GM13976 (cell line): Measurements from ENCODE around the gene SYNE2.

ENCODE experiments used
- DNase-seq: peaks from one replicate; pipeline ENCODE4 v3.0.0; 2012; ENCODE audit warnings: low spot score
- CTCF ChIP-seq: IDR thresholded peaks from 2 replicates; pipeline ENCODE4 v1.5.1; 2012; ENCODE audit warnings: borderline replicate concordance, mild to moderate bottlenecking; ENCODE audit not compliant: insufficient read depth; ENCODE audit errors: extremely low read depth, missing control alignments, control extremely low read depth
- in situ Hi-C: fragments of 300-500 bp; cut with MboI; formaldehyde crosslinking; loops from one replicate; pipeline ENCODE4 v1.12.0; 2022; ENCODE audit warnings: low sequenced_read_pairs, mixed read lengths, inconsistent platforms; ENCODE audit not compliant: unreplicated experiment

Gene SYNE2

GRCh38 chr14:63891148-63891975, 38.6 kb downstream of the SYNE2 start:
- TF ChIP-seq CTCF, result no peak
- no peak for DNase-seq
- in situ Hi-C loops, result no loop called here

GRCh38 chr14:63892265-63892664, 39.5 kb downstream of the SYNE2 start:
- in situ Hi-C loops, result no loop called here
- no peak for TF ChIP-seq CTCF
- DNase-seq, result no peak

GRCh38 chr14:63893701-63894458, 41.1 kb downstream of the SYNE2 start:
- no peak for TF ChIP-seq CTCF
- no peak for DNase-seq
- in situ Hi-C loops, result no loop called here

GRCh38 chr14:63895510-63895909, 42.7 kb downstream of the SYNE2 start:
- DNase-seq, result no peak
- in situ Hi-C loops, result no loop called here
- TF ChIP-seq CTCF, result no peak

- no peak for DNase-seq
- in situ Hi-C loops, result no loop called here
- TF ChIP-seq CTCF, result no peak
These were observed 43.5 kb downstream of the SYNE2 start for GRCh38 chr14:63896278-63896720.

- in situ Hi-C loops, result no loop called here
- no peak for TF ChIP-seq CTCF
- no peak for DNase-seq
These were observed 44.9 kb downstream of the SYNE2 start for GRCh38 chr14:63897721-63898163.
